Uterus (tissue), 2 donors: Measurements from ENCODE around the gene AMH.
A peak's percentile ranks its signal among the peaks of the same experiment; 100 is the strongest.

Experiments used
- CTCF ChIP-seq, 4 experiments: fragments of 200-600 bp in 2 of 4; fragments of 450-650 bp in 2 of 4; sonication (generic) in 2 of 4; IDR thresholded peaks; one replicate each; pipeline ENCODE4 v1.5.1; 2016 to 2019; ENCODE audit warnings: antibody characterized with exemption in 4 of 4, mild to moderate bottlenecking in 2 of 4, moderate library complexity in 1 of 4
- POLR2A ChIP-seq, 2 donors: fragments of 450-650 bp; IDR thresholded peaks; one replicate each; pipeline ENCODE4 v1.6.1; 2016; ENCODE audit warnings: antibody characterized with exemption in 2 of 2, mild to moderate bottlenecking in 1 of 2, moderate library complexity in 1 of 2

- TF ChIP-seq CTCF (IDR thresholded peaks at IDR 0.05) (peak in 1 of 4 experiments; percentile 1), POLR2A (IDR thresholded peaks at IDR 0.05) (no peak)
Measured at GRCh38 chr19:2208975-2209374, 40.1 kb upstream of the AMH start.
